ENCODE data around the gene SOS1.
"Not testable (repeated sequence)": the region's sequence is repeated elsewhere in the genome, so short reads cannot be mapped to it uniquely, and the experiment has no call there.

The SOS1 gene

GRCh38 chr2:39141334-39142271 lies 20.8 kb upstream of the SOS1 start:
- Histone ChIP-seq H3K4me1 (peaks cover 9% of the 10 kb centered on the region), H3K36me3 (no peaks in the 10 kb centered on the region), H3K4me3 (ENCODE audit: low read depth, low read length) (no peak overlapping the region), H3K9me3 (no peaks in the 10 kb centered on the region), H3K27me3 (no peaks in the 10 kb centered on the region)
- DNase-seq, result no peak
- TF ChIP-seq, protein P1, sequence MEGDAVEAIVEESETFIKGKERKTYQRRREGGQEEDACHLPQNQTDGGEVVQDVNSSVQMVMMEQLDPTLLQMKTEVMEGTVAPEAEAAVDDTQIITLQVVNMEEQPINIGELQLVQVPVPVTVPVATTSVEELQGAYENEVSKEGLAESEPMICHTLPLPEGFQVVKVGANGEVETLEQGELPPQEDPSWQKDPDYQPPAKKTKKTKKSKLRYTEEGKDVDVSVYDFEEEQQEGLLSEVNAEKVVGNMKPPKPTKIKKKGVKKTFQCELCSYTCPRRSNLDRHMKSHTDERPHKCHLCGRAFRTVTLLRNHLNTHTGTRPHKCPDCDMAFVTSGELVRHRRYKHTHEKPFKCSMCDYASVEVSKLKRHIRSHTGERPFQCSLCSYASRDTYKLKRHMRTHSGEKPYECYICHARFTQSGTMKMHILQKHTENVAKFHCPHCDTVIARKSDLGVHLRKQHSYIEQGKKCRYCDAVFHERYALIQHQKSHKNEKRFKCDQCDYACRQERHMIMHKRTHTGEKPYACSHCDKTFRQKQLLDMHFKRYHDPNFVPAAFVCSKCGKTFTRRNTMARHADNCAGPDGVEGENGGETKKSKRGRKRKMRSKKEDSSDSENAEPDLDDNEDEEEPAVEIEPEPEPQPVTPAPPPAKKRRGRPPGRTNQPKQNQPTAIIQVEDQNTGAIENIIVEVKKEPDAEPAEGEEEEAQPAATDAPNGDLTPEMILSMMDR (IDR thresholded peaks at IDR 0.05; ENCODE audit: low read depth, low read length), result no peak

- not testable (repeated sequence) for H3K4me3 ChIP-seq (ENCODE audit: low read depth, low read length); H3K4me1 ChIP-seq; H3K9me3 ChIP-seq
Measured at GRCh38 chr2:39140948-39141333, 20.1 kb upstream of the SOS1 start.

DNA sequence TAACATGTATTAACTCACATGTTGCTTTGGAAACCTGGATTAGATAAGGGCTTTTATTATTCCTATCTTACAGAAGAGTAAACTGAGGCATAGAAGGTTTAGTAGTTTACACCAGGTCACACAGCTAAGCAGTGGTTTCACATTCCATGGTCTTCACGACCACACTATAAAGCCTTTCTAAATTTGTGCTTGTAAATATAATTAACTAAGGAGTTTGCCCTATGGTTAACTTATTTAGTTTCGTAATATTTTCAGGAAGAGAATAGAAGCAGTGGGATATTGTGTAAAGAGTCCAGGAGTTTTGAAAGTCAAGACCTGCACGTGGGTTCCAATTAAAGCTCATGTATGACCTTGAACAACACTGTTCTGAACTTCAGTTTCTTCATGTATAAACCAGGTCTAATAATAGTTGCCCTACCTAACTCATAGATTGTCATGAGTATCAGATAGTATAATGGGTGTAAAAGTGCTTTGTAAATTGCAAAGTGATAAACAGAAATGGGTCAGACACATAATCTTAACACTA lies 19.5 kb upstream of the SOS1 start:
- TF ChIP-seq, protein P1 (IDR thresholded peaks at IDR 0.05; ENCODE audit: low read depth, low read length), result no peak
- Histone ChIP-seq H3K4me3 (ENCODE audit: low read depth, low read length) (no peak overlapping the region), H3K36me3 (no peaks in the 10 kb centered on the region), H3K27me3 (no peaks in the 10 kb centered on the region), H3K9me3 (no peaks in the 10 kb centered on the region), H3K4me1 (peaks cover 9% of the 10 kb centered on the region)
- DNase-seq, result no peak

More at GRCh38 chr2:39140948-39141333, 20.1 kb upstream of the SOS1 start:
- H3K36me3 ChIP-seq, H3K27me3 ChIP-seq, DNase-seq: not testable (repeated sequence)

GRCh38 chr2:39139511-39140237 lies 18.8 kb upstream of the SOS1 start:
- H3K4me1 ChIP-seq, result peaks cover 9% of the 10 kb centered on the region
- no peaks in the 10 kb centered on the region for H3K27me3 ChIP-seq
- H3K9me3 ChIP-seq, result no peaks in the 10 kb centered on the region
- TF ChIP-seq, protein P1 (IDR thresholded peaks at IDR 0.05; ENCODE audit: low read depth, low read length), result no peak
- no peak for DNase-seq
- H3K36me3 ChIP-seq, result no peaks in the 10 kb centered on the region
- no peak overlapping the region for H3K4me3 ChIP-seq (ENCODE audit: low read depth, low read length)

DNA sequence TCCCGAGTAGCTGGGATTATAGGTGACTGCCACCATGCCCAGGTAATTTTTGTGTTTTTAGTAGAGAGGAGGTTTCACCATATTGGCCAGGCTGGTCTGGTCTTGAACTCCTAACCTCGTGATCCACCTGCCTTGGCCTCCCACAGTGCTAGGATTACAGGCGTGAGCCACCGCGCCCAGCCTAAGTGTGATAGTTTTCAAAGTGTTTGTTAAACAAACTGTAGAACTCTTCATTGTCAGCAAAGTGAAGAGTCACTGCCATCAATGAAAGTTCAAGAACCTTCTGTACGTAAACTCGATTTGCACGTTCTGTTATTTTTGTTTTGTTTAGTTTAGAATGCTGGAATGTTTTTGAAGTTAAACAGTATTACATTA lies 18.0 kb upstream of the SOS1 start:
- Histone ChIP-seq H3K27me3 (no peaks in the 10 kb centered on the region), H3K4me1 (peaks cover 9% of the 10 kb centered on the region), H3K4me3 (ENCODE audit: low read depth, low read length) (no peak overlapping the region), H3K36me3 (no peaks in the 10 kb centered on the region), H3K9me3 (no peaks in the 10 kb centered on the region)
- TF ChIP-seq, protein P1 (IDR thresholded peaks at IDR 0.05; ENCODE audit: low read depth, low read length), result no peak
- DNase-seq, result no peak

DNA sequence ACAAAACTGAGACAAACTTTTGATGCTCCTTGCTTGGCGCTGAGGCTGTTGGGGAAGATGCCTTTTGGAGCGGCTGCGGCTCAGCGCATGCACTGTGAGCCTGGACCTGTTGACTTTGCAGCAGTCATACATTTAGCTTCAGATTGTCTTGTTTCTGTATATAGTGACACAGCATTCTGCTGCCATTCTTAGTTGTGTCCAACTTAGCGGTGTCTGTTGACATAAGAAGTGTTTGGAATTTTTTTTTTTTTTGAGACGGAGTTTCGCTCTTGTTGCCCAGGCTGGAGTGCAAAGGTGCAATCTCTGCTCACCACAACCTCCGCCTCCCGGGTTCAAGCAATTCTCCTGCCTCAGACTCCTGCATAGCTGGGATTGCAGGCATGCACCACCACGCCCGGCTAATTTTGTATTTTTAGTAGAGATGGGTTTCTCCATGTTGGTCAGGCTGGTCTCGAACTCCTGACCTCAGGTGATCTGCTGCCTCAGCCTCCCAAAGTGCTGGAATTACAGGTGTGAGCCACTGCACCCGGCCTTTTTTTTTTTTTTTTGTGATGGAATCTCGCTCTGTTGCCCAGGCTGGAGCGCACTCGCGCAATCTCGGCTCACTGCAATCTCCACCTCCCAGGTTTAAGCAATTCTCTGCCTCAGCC lies 17.5 kb upstream of the SOS1 start:
- not testable (repeated sequence) for H3K4me1 ChIP-seq, DNase-seq

More for the DNA sequence above, 17.5 kb upstream of the SOS1 start:
- H3K9me3 ChIP-seq; H3K4me3 ChIP-seq (ENCODE audit: low read depth, low read length); H3K27me3 ChIP-seq; H3K36me3 ChIP-seq: not testable (repeated sequence)

Data from BE2C (cell line).